Calu3 (cell line): ENCODE results near the gene SYT12. TPM values are rescaled to one million over a fixed set of nuclear protein-coding genes. Genes with fewer than 3 reads are reported as not detected.

Experiments
- BruUV-seq: library from RNA; stranded (reverse); fragments of 400-500 nt; replicated peaks from 2 replicates; lab custom pipeline; 2021; lab: Mats Ljungman, UMichigan
- CTCF ChIA-PET: fragments of 300-600 bp; sonication (Branson Sonifier 250); formaldehyde crosslinking; loops from one replicate; lab custom pipeline; 2022; ENCODE audit warnings: antibody characterized with exemption; lab: Charles Lee
- DNase-seq: peaks from one replicate; pipeline ENCODE4 v3.0.0; 2022
- H3K27ac Mint-ChIP-seq: one replicate; pipeline ENCODE4 v1.8.0; 2022; ENCODE audit warnings: mixed read lengths; ENCODE audit not compliant: unreplicated experiment
- H3K27me3 Mint-ChIP-seq: one replicate; pipeline ENCODE4 v1.8.0; 2022; ENCODE audit warnings: mixed read lengths; ENCODE audit not compliant: unreplicated experiment
- H3K36me3 Mint-ChIP-seq: one replicate; pipeline ENCODE4 v1.8.0; 2022; ENCODE audit warnings: mild to moderate bottlenecking, moderate library complexity, mixed read lengths; ENCODE audit not compliant: insufficient read depth, unreplicated experiment
- H3K4me1 Mint-ChIP-seq: one replicate; pipeline ENCODE4 v1.8.0; 2022; ENCODE audit warnings: mild to moderate bottlenecking, low read depth, mixed read lengths; ENCODE audit not compliant: unreplicated experiment
- H3K4me3 Mint-ChIP-seq: one replicate; pipeline ENCODE4 v1.8.0; 2022; ENCODE audit warnings: mild to moderate bottlenecking, low read depth, moderate library complexity, mixed read lengths; ENCODE audit not compliant: unreplicated experiment
- H3K9me3 Mint-ChIP-seq: one replicate; pipeline ENCODE4 v1.8.0; 2022; ENCODE audit warnings: low read depth, mixed read lengths; ENCODE audit not compliant: unreplicated experiment
- intact Hi-C: fragments of 100-400 bp; cut with micrococcal nuclease; formaldehyde crosslinking; loops from one replicate; pipeline ENCODE4 v1.10.0; 2022; ENCODE audit not compliant: unreplicated experiment
- microRNA-seq: library from miRNA; unstranded; fragments of <30 nt; microRNA quantifications from one replicate; pipeline ENCODE4 v1.2.0, GENCODE V29; 2022
- total RNA-seq: library from RNA; stranded (reverse); gene quantifications from 2 replicates; pipeline ENCODE4 v1.2.3, GENCODE V29; 2022
- TF ChIP-seq, protein P1 (sequence below): fragments of 200-600 bp; IDR thresholded peaks from one replicate; pipeline ENCODE4 v1.8.0; 2022; ENCODE audit warnings: antibody characterized with exemption; ENCODE audit not compliant: unreplicated experiment

Gene SYT12
- total RNA-seq, 1 experiment from 2014 or later, result 6.4 TPM

DNA sequence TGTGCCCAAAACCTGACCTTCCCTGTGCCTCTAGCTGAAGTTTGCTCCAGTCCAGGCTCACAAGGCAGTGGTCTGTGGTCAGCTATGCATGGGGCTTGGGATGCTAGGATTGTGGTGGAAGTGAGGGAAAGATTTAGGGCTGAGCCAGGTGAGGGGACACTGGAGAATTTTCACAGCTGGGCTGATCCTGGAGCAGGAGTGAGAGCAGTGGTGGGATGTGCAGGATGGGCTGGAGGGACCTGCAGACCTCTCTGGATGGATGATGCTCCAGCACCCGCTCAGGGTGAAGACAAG lies 72.2 kb downstream of the SYT12 start:
- Mint-ChIP-seq H3K27ac (no peak overlapping the region), H3K4me3 (no peak overlapping the region), H3K27me3 (no peaks in the 10 kb centered on the region), H3K36me3 (no peaks in the 10 kb centered on the region), H3K4me1 (no peaks in the 10 kb centered on the region), H3K9me3 (no peaks in the 10 kb centered on the region)
- intact Hi-C loops, result loop anchor here (5.0 kb wide), 1 partner anchor 72 kb away; no protein-coding TSS in a partner anchor
- TF ChIP-seq, protein P1, sequence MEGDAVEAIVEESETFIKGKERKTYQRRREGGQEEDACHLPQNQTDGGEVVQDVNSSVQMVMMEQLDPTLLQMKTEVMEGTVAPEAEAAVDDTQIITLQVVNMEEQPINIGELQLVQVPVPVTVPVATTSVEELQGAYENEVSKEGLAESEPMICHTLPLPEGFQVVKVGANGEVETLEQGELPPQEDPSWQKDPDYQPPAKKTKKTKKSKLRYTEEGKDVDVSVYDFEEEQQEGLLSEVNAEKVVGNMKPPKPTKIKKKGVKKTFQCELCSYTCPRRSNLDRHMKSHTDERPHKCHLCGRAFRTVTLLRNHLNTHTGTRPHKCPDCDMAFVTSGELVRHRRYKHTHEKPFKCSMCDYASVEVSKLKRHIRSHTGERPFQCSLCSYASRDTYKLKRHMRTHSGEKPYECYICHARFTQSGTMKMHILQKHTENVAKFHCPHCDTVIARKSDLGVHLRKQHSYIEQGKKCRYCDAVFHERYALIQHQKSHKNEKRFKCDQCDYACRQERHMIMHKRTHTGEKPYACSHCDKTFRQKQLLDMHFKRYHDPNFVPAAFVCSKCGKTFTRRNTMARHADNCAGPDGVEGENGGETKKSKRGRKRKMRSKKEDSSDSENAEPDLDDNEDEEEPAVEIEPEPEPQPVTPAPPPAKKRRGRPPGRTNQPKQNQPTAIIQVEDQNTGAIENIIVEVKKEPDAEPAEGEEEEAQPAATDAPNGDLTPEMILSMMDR, result no peak
- CTCF ChIA-PET, result interaction anchor here (0.7 to 1.6 kb wide), 6 partner anchors 11 to 145 kb away, joined by 3 to 8 read pairs (median 5); partner anchors contain the start of gene KDM2A
- no peak for DNase-seq
- BruUV-seq, result no TSS peak

- Mint-ChIP-seq H3K27ac (no peak overlapping the region), H3K4me1 (no peaks in the 10 kb centered on the region)
- CTCF ChIA-PET, result no interaction called here
These were observed 76.0 kb downstream of the SYT12 start for GRCh38 chr11:67098799-67099429.

DNA sequence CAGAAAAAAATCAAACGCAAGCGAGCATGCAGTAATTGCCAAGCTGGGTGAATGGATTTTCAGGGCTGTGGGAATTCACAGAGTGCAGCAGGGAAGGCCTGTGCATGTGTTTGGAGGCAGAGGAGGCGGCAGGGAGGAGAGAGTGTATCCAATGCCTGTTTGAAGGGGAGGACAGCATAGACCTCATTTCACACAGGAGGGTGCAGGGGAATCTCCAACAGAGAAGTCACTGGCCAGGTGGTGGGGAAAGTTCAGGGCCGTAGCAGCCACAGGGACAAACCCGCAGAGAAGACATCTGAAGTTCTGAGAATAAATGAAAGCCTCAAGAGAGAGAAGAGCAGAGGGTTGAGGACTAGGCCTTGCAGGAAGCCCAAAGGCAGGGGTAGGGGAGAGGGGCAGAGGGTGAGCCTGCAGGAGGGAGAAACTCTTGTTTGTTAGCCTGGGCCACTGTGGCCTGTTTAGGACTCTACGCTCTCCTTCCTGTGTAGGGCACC lies 76.9 kb downstream of the SYT12 start:
- TF ChIP-seq, protein P1, result no peak
- DNase-seq, result no peak
- BruUV-seq, result no TSS peak
- Mint-ChIP-seq H3K4me3 (no peak overlapping the region), H3K9me3 (no peaks in the 10 kb centered on the region), H3K36me3 (no peaks in the 10 kb centered on the region), H3K27me3 (no peaks in the 10 kb centered on the region), H3K27ac (no peak overlapping the region), H3K4me1 (no peaks in the 10 kb centered on the region)
- intact Hi-C loops, result loop anchor here (5.0 kb wide), 1 partner anchor 67 kb away; no protein-coding TSS in a partner anchor
- CTCF ChIA-PET, result interaction anchor here (0.5 kb wide), 1 partner anchor 546 kb away, joined by 4 read pairs; no protein-coding TSS in a partner anchor

More at GRCh38 chr11:67098799-67099429, 76.0 kb downstream of the SYT12 start:
- intact Hi-C loops, result loop anchor here (5.0 kb wide), 1 partner anchor 68 kb away; no protein-coding TSS in a partner anchor
- no peaks in the 10 kb centered on the region for H3K9me3 Mint-ChIP-seq
- H3K4me3 Mint-ChIP-seq, result no peak overlapping the region
- DNase-seq, result no peak
- no peaks in the 10 kb centered on the region for H3K27me3 Mint-ChIP-seq
- no TSS peak for BruUV-seq
- H3K36me3 Mint-ChIP-seq, result no peaks in the 10 kb centered on the region
- TF ChIP-seq, protein P1, result no peak

Small RNA genes lying within 50 kb of the gene (microRNA-seq; reads per million reads assigned to microRNA genes)
- gene MIR6860, result not detected

Other genes with a start within 250 kb of the SYT12 start
- gene RCE1, start 179.7 kb upstream of the SYT12 start, total RNA-seq, result 23.5 and 26.2 TPM in 2 replicates
- gene LRFN4, start 166.1 kb upstream of the SYT12 start, total RNA-seq, result 30.1 and 30.3 TPM in 2 replicates
- gene PC, start 64.8 kb upstream of the SYT12 start, total RNA-seq, result 40.0 and 40.5 TPM in 2 replicates
- not detected in 2 replicates for gene C11orf86, start 47.8 kb upstream of the SYT12 start, total RNA-seq
- 24.1 and 24.7 TPM in 2 replicates for gene RHOD, start 33.7 kb downstream of the SYT12 start, total RNA-seq
- gene KDM2A, start 96.1 kb downstream of the SYT12 start, total RNA-seq, result 73.2 and 77.7 TPM in 2 replicates
- 69.8 and 71.3 TPM in 2 replicates for gene GRK2, start 243.3 kb downstream of the SYT12 start, total RNA-seq